Measurements from ENCODE around the gene MED15. TPM values are rescaled to one million over a fixed set of nuclear protein-coding genes. Genes with fewer than 3 reads are reported as not detected.

Gene MED15
- total and polyA plus RNA-seq, 3 donors from 2014 or later = 71.0 to 101 (median 81.6) TPM

- H3K9me3 ChIP-seq = no peaks in the 10 kb centered on the region
- no peak overlapping the region for H3K4me3 ChIP-seq
- no peak for TF ChIP-seq CTCF (IDR thresholded peaks at IDR 0.05)
- TF ChIP-seq POLR2A (IDR thresholded peaks at IDR 0.05) = no peak
- DNase-seq = no peak
- H3K36me3 ChIP-seq (ENCODE audit: low read depth, missing control alignments) = no peaks in the 10 kb centered on the region
- intact Hi-C loops (cut with DNase I; ENCODE audit: low total_unique reads) = no loop called here
- H3K27me3 ChIP-seq = no peaks in the 10 kb centered on the region
- H3K4me1 ChIP-seq = no peaks in the 10 kb centered on the region
- WGBS, 2 donors = 82 to 85% methylated on average over 3 to 5 of the region's 5 CpGs
- H3K27ac ChIP-seq = no peak overlapping the region
Observed at GRCh38 chr22:20624161-20624616, 116.8 kb downstream of the MED15 start.

GRCh38 chr22:20625270-20625669 lies 117.9 kb downstream of the MED15 start:
- 85 to 93% methylated on average over 4 of the region's 4 CpGs for WGBS, 2 donors
- Histone ChIP-seq H3K9me3 (no peaks in the 10 kb centered on the region), H3K27ac (no peak overlapping the region), H3K4me3 (no peak overlapping the region), H3K27me3 (no peaks in the 10 kb centered on the region), H3K4me1 (no peaks in the 10 kb centered on the region), H3K36me3 (ENCODE audit: low read depth, missing control alignments) (no peaks in the 10 kb centered on the region)
- intact Hi-C loops (cut with DNase I; ENCODE audit: low total_unique reads) = no loop called here
- no peak for TF ChIP-seq CTCF (IDR thresholded peaks at IDR 0.05)
- no peak for TF ChIP-seq POLR2A (IDR thresholded peaks at IDR 0.05)
- no peak for DNase-seq

- no peak overlapping the region for H3K27ac ChIP-seq
- no peak overlapping the region for H3K4me3 ChIP-seq
- TF ChIP-seq POLR2A (IDR thresholded peaks at IDR 0.05) (no peak), CTCF (IDR thresholded peaks at IDR 0.05) (no peak)
- 91 to 96% methylated on average over 4 of the region's 4 CpGs for WGBS, 2 donors
- no peak for DNase-seq
- H3K4me1 ChIP-seq = no peaks in the 10 kb centered on the region
- intact Hi-C loops (cut with DNase I; ENCODE audit: low total_unique reads) = no loop called here
- no peaks in the 10 kb centered on the region for H3K27me3 ChIP-seq
- no peaks in the 10 kb centered on the region for H3K9me3 ChIP-seq
- H3K36me3 ChIP-seq (ENCODE audit: low read depth, missing control alignments) = no peaks in the 10 kb centered on the region
Observed at GRCh38 chr22:20626811-20627210, 119.4 kb downstream of the MED15 start.

- WGBS, 2 donors = 89 to 91% methylated on average over 5 of the region's 5 CpGs
- TF ChIP-seq POLR2A (IDR thresholded peaks at IDR 0.05) (no peak), CTCF (IDR thresholded peaks at IDR 0.05) (no peak)
- Histone ChIP-seq H3K4me1 (no peaks in the 10 kb centered on the region), H3K27ac (no peak overlapping the region), H3K4me3 (no peak overlapping the region), H3K27me3 (no peaks in the 10 kb centered on the region), H3K36me3 (ENCODE audit: low read depth, missing control alignments) (no peaks in the 10 kb centered on the region), H3K9me3 (no peaks in the 10 kb centered on the region)
- intact Hi-C loops (cut with DNase I; ENCODE audit: low total_unique reads) = no loop called here
- DNase-seq = no peak
Observed at GRCh38 chr22:20627432-20627831, 120.0 kb downstream of the MED15 start.
